Vagina (tissue), 2 donors: Measurements from ENCODE around the gene RABGAP1L.

ENCODE experiments used
- POLR2A ChIP-seq, 2 donors: fragments of 450-650 bp; IDR thresholded peaks; one replicate each; pipeline ENCODE4 v1.6.1; 2017; ENCODE audit warnings: antibody characterized with exemption in 2 of 2, mild to moderate bottlenecking in 2 of 2, moderate library complexity in 2 of 2
- POLR2AphosphoS5 ChIP-seq, 2 donors: sonication (generic); formaldehyde crosslinking; IDR thresholded peaks; one replicate each; pipeline ENCODE4 v1.9.0; 2017; ENCODE audit warnings: antibody characterized with exemption in 2 of 2, mild to moderate bottlenecking in 2 of 2, low read depth in 1 of 2; ENCODE audit not compliant: insufficient read depth in 1 of 2
- TF ChIP-seq, protein P1 (sequence below), 3 experiments: fragments of 450-650 bp in 2 of 3; fragments of 200-600 bp in 1 of 3; sonication (generic) in 1 of 3; IDR thresholded peaks; one replicate each; pipeline ENCODE4 v1.5.1; 2017 to 2019; ENCODE audit warnings: antibody characterized with exemption in 3 of 3, mild to moderate bottlenecking in 2 of 3, moderate library complexity in 2 of 3

DNA sequence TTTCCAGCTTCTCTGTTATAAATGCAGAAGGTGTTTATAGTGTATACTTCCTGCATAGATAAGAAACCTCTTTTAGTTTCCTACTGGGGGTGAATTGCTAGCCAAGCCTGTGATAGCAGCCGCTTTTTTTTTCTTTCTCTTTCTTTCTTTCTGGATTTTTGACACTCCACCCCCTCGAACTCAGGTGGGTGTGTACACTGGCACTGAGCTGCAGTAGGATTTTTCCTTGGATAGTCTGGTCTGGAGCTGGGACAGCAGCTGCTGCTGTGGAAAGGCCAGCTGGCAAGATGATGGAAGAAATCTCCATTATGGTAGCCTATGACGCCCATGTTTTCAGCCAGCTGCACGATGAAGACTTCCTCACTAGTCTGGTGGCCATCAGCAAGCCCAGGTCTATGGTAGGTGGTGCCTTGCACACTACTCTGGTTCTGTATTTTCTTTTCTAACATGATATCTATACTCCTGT, 717.9 kb downstream of the RABGAP1L start:
- TF ChIP-seq POLR2A (IDR thresholded peaks at IDR 0.05), result no peak
- TF ChIP-seq, protein P1, sequence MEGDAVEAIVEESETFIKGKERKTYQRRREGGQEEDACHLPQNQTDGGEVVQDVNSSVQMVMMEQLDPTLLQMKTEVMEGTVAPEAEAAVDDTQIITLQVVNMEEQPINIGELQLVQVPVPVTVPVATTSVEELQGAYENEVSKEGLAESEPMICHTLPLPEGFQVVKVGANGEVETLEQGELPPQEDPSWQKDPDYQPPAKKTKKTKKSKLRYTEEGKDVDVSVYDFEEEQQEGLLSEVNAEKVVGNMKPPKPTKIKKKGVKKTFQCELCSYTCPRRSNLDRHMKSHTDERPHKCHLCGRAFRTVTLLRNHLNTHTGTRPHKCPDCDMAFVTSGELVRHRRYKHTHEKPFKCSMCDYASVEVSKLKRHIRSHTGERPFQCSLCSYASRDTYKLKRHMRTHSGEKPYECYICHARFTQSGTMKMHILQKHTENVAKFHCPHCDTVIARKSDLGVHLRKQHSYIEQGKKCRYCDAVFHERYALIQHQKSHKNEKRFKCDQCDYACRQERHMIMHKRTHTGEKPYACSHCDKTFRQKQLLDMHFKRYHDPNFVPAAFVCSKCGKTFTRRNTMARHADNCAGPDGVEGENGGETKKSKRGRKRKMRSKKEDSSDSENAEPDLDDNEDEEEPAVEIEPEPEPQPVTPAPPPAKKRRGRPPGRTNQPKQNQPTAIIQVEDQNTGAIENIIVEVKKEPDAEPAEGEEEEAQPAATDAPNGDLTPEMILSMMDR (IDR thresholded peaks at IDR 0.05), result no peak
- no peak for TF ChIP-seq POLR2AphosphoS5 (IDR thresholded peaks at IDR 0.05; ENCODE audit: insufficient read depth in 1 of 2, low read depth in 1 of 2)
